GM23338 (cell line): ENCODE results near the gene RAB33A. TPM values are rescaled to one million over a fixed set of nuclear protein-coding genes. Genes with fewer than 3 reads are reported as not detected.

Experiments
- ATAC-seq: fragments of 200-7000 bp; cut with Tn5 transposase; 3 replicates; pipeline ENCODE4 v1.9.1; 2020
- DNase-seq: peaks from one replicate; pipeline ENCODE4 v3.0.0-alpha.2; 2015; ENCODE audit warnings: low spot score
- H2AFZ ChIP-seq: fragments of 200-600 bp; sonication (generic); 2 replicates; pipeline ENCODE4 v1.8.0; 2016; ENCODE audit warnings: antibody characterized with exemption, mild to moderate bottlenecking, moderate library complexity
- H3F3A ChIP-seq: fragments of 200-600 bp; sonication (generic); replicated peaks from 2 replicates; pipeline ENCODE4 v1.8.0; 2017; ENCODE audit warnings: antibody characterized with exemption, mixed run types, low read depth
- H3K27ac ChIP-seq: fragments of 200-600 bp; sonication (generic); 2 replicates; pipeline ENCODE4 v1.6.1; 2016; ENCODE audit warnings: low read depth
- H3K27me3 ChIP-seq: fragments of 200-600 bp; sonication (generic); 2 replicates; pipeline ENCODE4 v1.8.0; 2016; ENCODE audit warnings: mild to moderate bottlenecking, mixed run types, moderate library complexity; ENCODE audit not compliant: insufficient read depth
- H3K36me3 ChIP-seq: fragments of 200-600 bp; sonication (generic); 2 replicates; pipeline ENCODE4 v1.8.0; 2016; ENCODE audit warnings: mild to moderate bottlenecking; ENCODE audit not compliant: insufficient read depth
- H3K4me1 ChIP-seq: fragments of 200-600 bp; sonication (generic); 2 replicates; pipeline ENCODE4 v1.8.0; 2016; ENCODE audit warnings: mild to moderate bottlenecking, moderate library complexity; ENCODE audit not compliant: insufficient read depth
- H3K4me2 ChIP-seq: fragments of 200-600 bp; sonication (generic); 2 replicates; pipeline ENCODE4 v1.7.1; 2017; ENCODE audit warnings: mixed run types
- H3K4me3 ChIP-seq: fragments of 200-600 bp; sonication (generic); 2 replicates; pipeline ENCODE4 v1.6.1; 2016; ENCODE audit warnings: mixed run types
- H3K79me2 ChIP-seq: fragments of 200-600 bp; sonication (generic); replicated peaks from 2 replicates; pipeline ENCODE4 v1.8.0; 2017; ENCODE audit warnings: mild to moderate bottlenecking; ENCODE audit not compliant: insufficient read depth
- H3K9me2 ChIP-seq: fragments of 200-600 bp; sonication (generic); 2 replicates; pipeline ENCODE4 v1.8.0; 2017; ENCODE audit not compliant: insufficient read depth
- H4K20me1 ChIP-seq: fragments of 200-600 bp; sonication (generic); replicated peaks from 2 replicates; pipeline ENCODE4 v1.8.0; 2017; ENCODE audit warnings: mild to moderate bottlenecking; ENCODE audit not compliant: insufficient read depth
- H3K27ac Mint-ChIP-seq: 2 replicates; pipeline ENCODE4 v1.8.0; 2020; ENCODE audit warnings: inconsistent platforms, mild to moderate bottlenecking, moderate library complexity, mixed read lengths
- H3K27me3 Mint-ChIP-seq: 3 replicates; pipeline ENCODE4 v1.8.0; 2022; ENCODE audit warnings: low read depth, mild to moderate bottlenecking, moderate library complexity, mixed read lengths, inconsistent platforms; ENCODE audit not compliant: insufficient read depth, poor library complexity
- H3K36me3 Mint-ChIP-seq: 3 replicates; pipeline ENCODE4 v1.8.0; 2021; ENCODE audit warnings: low read depth, mild to moderate bottlenecking, inconsistent platforms, moderate library complexity, mixed read lengths
- H3K4me1 Mint-ChIP-seq: 3 replicates; pipeline ENCODE4 v1.8.0; 2020; ENCODE audit warnings: mild to moderate bottlenecking, inconsistent platforms, mixed read lengths
- H3K4me3 Mint-ChIP-seq: 3 replicates; pipeline ENCODE4 v1.8.0; 2021; ENCODE audit warnings: moderate library complexity, mild to moderate bottlenecking, inconsistent platforms, mixed read lengths
- H3K9me3 Mint-ChIP-seq: 3 replicates; pipeline ENCODE4 v1.8.0; 2020; ENCODE audit warnings: moderate library complexity, mild to moderate bottlenecking, inconsistent platforms, mixed read lengths
- CREB1 ChIP-seq: fragments of 250-450 bp; sonication (Bioruptor Pico); IDR thresholded peaks from 2 replicates; pipeline ENCODE4 v1.5.0; 2020; ENCODE audit warnings: low read depth, mild to moderate bottlenecking, moderate library complexity
- EZH2 ChIP-seq: fragments of 200-600 bp; sonication (generic); IDR thresholded peaks from one replicate; pipeline ENCODE4 v1.8.0; 2017; ENCODE audit warnings: antibody characterized with exemption, mild to moderate bottlenecking, low read depth; ENCODE audit not compliant: unreplicated experiment
- EZH2phosphoT487 ChIP-seq: fragments of 200-600 bp; sonication (generic); IDR thresholded peaks from one replicate; pipeline ENCODE4 v1.8.1; 2018; ENCODE audit warnings: antibody characterized with exemption; ENCODE audit not compliant: unreplicated experiment
- JUNB ChIP-seq: IDR thresholded peaks from one replicate; pipeline ENCODE4 v1.6.1; 2016; ENCODE audit warnings: antibody characterized with exemption; ENCODE audit not compliant: unreplicated experiment
- POLR2AphosphoS5 ChIP-seq: IDR thresholded peaks from 2 replicates; pipeline ENCODE4 v1.6.1; 2016; ENCODE audit warnings: antibody characterized with exemption, low read depth
- STAT1 ChIP-seq: IDR thresholded peaks from one replicate; pipeline ENCODE4 v1.6.1; 2016; ENCODE audit warnings: antibody characterized with exemption; ENCODE audit not compliant: unreplicated experiment
- ZNF114 ChIP-seq: fragments of 250-450 bp; sonication (Bioruptor Pico); IDR thresholded peaks from 2 replicates; pipeline ENCODE4 v1.5.0; 2020; ENCODE audit warnings: mild to moderate bottlenecking, moderate library complexity
- ZNF331 ChIP-seq: fragments of 250-450 bp; sonication (Bioruptor Pico); IDR thresholded peaks from 2 replicates; pipeline ENCODE4 v1.5.0; 2020; ENCODE audit warnings: low read depth, mild to moderate bottlenecking, moderate library complexity
- polyA plus RNA-seq: library from polyadenylated mRNA; unstranded; fragments of >200 nt; fragmentation: Nextera tagmentation; extraction: Ambion mirVana; gene quantifications from 2 replicates; pipeline ENCODE4 v1.2.1, GENCODE V29; 2016
- total RNA-seq: library from RNA; depleted of rRNA; stranded (reverse); fragments of >200 nt; shearing (Covaris generic); gene quantifications from 2 replicates; pipeline ENCODE4 v1.2.3, GENCODE V29; 2014
- TF ChIP-seq, protein P1 (sequence below): fragments of 250-450 bp; sonication (Bioruptor Pico); IDR thresholded peaks from 2 replicates; pipeline ENCODE4 v1.5.0; 2020; ENCODE audit warnings: mild to moderate bottlenecking, moderate library complexity
- TF ChIP-seq, protein P2 (sequence below): IDR thresholded peaks from 2 replicates; pipeline ENCODE4 v1.6.1; 2016; ENCODE audit warnings: antibody characterized with exemption
- TF ChIP-seq, protein P3 (sequence below): IDR thresholded peaks from one replicate; pipeline ENCODE4 v1.6.1; 2018; ENCODE audit warnings: antibody characterized with exemption; ENCODE audit not compliant: unreplicated experiment

The RAB33A gene
- total and polyA plus RNA-seq, 2 experiments from 2014 or later, result 5.5 to 6.5 TPM

DNA sequence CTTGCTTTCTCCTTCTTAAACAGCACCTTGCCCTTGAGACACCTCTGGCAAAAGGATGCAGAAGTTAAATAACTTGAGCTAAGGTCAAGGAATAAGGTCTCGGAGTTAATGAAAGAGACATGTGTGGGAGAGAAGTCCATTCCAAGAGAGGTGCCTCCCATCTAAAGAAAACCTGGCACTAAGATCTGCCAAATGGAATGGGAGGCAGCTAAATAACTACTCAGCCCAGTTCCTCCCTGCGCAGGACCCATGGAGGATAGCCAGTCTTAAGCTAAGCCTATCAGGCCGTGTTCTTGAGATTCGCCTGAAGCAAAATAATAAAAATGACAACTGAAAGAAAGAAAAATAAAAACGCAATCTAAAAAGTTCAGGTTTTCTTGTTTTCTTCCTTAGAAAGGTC, 40.8 kb upstream of the RAB33A start (continued):
- TF ChIP-seq, protein P1, sequence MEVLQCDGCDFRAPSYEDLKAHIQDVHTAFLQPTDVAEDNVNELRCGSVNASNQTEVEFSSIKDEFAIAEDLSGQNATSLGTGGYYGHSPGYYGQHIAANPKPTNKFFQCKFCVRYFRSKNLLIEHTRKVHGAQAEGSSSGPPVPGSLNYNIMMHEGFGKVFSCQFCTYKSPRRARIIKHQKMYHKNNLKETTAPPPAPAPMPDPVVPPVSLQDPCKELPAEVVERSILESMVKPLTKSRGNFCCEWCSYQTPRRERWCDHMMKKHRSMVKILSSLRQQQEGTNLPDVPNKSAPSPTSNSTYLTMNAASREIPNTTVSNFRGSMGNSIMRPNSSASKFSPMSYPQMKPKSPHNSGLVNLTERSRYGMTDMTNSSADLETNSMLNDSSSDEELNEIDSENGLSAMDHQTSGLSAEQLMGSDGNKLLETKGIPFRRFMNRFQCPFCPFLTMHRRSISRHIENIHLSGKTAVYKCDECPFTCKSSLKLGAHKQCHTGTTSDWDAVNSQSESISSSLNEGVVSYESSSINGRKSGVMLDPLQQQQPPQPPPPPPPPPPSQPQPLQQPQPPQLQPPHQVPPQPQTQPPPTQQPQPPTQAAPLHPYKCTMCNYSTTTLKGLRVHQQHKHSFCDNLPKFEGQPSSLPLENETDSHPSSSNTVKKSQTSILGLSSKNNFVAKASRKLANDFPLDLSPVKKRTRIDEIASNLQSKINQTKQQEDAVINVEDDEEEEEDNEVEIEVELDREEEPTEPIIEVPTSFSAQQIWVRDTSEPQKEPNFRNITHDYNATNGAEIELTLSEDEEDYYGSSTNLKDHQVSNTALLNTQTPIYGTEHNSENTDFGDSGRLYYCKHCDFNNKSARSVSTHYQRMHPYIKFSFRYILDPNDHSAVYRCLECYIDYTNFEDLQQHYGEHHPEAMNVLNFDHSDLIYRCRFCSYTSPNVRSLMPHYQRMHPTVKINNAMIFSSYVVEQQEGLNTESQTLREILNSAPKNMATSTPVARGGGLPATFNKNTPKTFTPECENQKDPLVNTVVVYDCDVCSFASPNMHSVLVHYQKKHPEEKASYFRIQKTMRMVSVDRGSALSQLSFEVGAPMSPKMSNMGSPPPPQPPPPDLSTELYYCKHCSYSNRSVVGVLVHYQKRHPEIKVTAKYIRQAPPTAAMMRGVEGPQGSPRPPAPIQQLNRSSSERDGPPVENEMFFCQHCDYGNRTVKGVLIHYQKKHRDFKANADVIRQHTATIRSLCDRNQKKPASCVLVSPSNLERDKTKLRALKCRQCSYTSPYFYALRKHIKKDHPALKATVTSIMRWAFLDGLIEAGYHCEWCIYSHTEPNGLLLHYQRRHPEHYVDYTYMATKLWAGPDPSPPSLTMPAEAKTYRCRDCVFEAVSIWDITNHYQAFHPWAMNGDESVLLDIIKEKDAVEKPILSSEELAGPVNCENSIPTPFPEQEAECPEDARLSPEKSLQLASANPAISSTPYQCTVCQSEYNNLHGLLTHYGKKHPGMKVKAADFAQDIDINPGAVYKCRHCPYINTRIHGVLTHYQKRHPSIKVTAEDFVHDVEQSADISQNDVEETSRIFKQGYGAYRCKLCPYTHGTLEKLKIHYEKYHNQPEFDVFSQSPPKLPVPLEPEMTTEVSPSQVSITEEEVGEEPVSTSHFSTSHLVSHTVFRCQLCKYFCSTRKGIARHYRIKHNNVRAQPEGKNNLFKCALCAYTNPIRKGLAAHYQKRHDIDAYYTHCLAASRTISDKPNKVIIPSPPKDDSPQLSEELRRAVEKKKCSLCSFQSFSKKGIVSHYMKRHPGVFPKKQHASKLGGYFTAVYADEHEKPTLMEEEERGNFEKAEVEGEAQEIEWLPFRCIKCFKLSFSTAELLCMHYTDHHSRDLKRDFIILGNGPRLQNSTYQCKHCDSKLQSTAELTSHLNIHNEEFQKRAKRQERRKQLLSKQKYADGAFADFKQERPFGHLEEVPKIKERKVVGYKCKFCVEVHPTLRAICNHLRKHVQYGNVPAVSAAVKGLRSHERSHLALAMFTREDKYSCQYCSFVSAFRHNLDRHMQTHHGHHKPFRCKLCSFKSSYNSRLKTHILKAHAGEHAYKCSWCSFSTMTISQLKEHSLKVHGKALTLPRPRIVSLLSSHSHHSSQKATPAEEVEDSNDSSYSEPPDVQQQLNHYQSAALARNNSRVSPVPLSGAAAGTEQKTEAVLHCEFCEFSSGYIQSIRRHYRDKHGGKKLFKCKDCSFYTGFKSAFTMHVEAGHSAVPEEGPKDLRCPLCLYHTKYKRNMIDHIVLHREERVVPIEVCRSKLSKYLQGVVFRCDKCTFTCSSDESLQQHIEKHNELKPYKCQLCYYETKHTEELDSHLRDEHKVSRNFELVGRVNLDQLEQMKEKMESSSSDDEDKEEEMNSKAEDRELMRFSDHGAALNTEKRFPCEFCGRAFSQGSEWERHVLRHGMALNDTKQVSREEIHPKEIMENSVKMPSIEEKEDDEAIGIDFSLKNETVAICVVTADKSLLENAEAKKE, result no peak
- TF ChIP-seq POLR2AphosphoS5, result no peak
- TF ChIP-seq, protein P2, sequence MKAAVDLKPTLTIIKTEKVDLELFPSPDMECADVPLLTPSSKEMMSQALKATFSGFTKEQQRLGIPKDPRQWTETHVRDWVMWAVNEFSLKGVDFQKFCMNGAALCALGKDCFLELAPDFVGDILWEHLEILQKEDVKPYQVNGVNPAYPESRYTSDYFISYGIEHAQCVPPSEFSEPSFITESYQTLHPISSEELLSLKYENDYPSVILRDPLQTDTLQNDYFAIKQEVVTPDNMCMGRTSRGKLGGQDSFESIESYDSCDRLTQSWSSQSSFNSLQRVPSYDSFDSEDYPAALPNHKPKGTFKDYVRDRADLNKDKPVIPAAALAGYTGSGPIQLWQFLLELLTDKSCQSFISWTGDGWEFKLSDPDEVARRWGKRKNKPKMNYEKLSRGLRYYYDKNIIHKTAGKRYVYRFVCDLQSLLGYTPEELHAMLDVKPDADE, result no peak

DNA sequence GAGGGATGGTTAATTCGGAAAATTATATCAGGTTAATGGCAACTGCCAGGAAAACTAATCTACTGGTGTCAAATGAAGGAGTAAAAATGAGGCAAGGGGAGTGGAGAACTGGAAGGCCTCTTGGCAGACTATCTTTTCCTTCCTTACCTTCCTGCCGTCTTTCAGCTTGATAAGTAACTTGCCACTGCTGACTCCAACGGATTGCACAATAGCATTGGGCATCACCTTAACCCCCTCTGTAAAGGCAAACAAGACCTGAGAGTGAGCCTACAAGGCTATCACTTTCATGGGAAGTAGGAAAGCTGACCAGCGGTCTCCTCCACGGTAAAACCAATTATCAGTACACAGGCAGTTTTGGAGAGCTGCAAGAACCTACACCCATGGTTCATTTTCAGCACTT, 35.3 kb upstream of the RAB33A start:
- H3K36me3 Mint-ChIP-seq, result peaks cover 33% of the 10 kb centered on the region
- no peaks in the 10 kb centered on the region for H3K9me2 ChIP-seq
- H3K36me3 ChIP-seq, result no peaks in the 10 kb centered on the region; the same call in 1 of the 2 replicates
- no peak overlapping the region for H3K27ac Mint-ChIP-seq
- peaks cover under 1% of the 10 kb centered on the region for H3K27me3 Mint-ChIP-seq
- no peaks in the 10 kb centered on the region for H3K4me1 ChIP-seq
- no peak for ATAC-seq
- H3K4me3 Mint-ChIP-seq, result no peak overlapping the region
- no peaks in the 10 kb centered on the region for H3K27me3 ChIP-seq
- no peaks in the 10 kb centered on the region for H3K79me2 ChIP-seq
- H3K4me2 ChIP-seq, result no peak overlapping the region
- DNase-seq, result no peak
- no peaks in the 10 kb centered on the region for H3K9me3 Mint-ChIP-seq
- no peak overlapping the region for H3K4me3 ChIP-seq
- H3K27ac ChIP-seq, result no peak overlapping the region
- no peaks in the 10 kb centered on the region for H3F3A ChIP-seq
- H3K4me1 Mint-ChIP-seq, result peaks cover 6% of the 10 kb centered on the region
- H2AFZ ChIP-seq, result no peak overlapping the region
- no peaks in the 10 kb centered on the region for H4K20me1 ChIP-seq
- TF ChIP-seq STAT1, result no peak
- no peak for TF ChIP-seq POLR2AphosphoS5
- no peak for TF ChIP-seq ZNF331 (CRISPR knock-in tag)
- TF ChIP-seq EZH2, result no peak
- TF ChIP-seq CREB1 (CRISPR knock-in tag), result no peak
- no peak for TF ChIP-seq JUNB
- no peak for TF ChIP-seq EZH2phosphoT487
- TF ChIP-seq, protein P3, sequence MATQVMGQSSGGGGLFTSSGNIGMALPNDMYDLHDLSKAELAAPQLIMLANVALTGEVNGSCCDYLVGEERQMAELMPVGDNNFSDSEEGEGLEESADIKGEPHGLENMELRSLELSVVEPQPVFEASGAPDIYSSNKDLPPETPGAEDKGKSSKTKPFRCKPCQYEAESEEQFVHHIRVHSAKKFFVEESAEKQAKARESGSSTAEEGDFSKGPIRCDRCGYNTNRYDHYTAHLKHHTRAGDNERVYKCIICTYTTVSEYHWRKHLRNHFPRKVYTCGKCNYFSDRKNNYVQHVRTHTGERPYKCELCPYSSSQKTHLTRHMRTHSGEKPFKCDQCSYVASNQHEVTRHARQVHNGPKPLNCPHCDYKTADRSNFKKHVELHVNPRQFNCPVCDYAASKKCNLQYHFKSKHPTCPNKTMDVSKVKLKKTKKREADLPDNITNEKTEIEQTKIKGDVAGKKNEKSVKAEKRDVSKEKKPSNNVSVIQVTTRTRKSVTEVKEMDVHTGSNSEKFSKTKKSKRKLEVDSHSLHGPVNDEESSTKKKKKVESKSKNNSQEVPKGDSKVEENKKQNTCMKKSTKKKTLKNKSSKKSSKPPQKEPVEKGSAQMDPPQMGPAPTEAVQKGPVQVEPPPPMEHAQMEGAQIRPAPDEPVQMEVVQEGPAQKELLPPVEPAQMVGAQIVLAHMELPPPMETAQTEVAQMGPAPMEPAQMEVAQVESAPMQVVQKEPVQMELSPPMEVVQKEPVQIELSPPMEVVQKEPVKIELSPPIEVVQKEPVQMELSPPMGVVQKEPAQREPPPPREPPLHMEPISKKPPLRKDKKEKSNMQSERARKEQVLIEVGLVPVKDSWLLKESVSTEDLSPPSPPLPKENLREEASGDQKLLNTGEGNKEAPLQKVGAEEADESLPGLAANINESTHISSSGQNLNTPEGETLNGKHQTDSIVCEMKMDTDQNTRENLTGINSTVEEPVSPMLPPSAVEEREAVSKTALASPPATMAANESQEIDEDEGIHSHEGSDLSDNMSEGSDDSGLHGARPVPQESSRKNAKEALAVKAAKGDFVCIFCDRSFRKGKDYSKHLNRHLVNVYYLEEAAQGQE, result no peak
- no peak for TF ChIP-seq ZNF114
- TF ChIP-seq, protein P2, result no peak
